Heart left ventricle (tissue), 13 donors: ENCODE measurements around the gene PAK1.

Experiments
- POLR2A ChIP-seq, 2 donors: fragments of 450-650 bp; IDR thresholded peaks; one replicate each; pipeline ENCODE4 v1.6.1; 2017; ENCODE audit warnings: antibody characterized with exemption in 2 of 2, mild to moderate bottlenecking in 2 of 2, moderate library complexity in 2 of 2
- TF ChIP-seq, protein P1 (sequence below), 12 donors: fragments of 200-600 bp; sonication (generic) in 4 of 12; IDR thresholded peaks; one replicate each; pipeline versions ENCODE4 v1.5.0 to v1.8.0; 2018 to 2022; ENCODE audit warnings: antibody characterized with exemption in 12 of 12, mild to moderate bottlenecking in 5 of 12
- donor health status: ischemic (EF 13 %, LVEDD 7.1; RV severe dilation, severe dysfunction).
- donor health status: DM: no; HTN: yes; CAD: no.
- donor health status: DM: no; HTN: no; CAD: no.
- donor health status: ischemic (EF 25% LVEDD 6.9; RV normal size, moderate dysfunction).
- donor health status: ischemic (EF 25% LVEDD 5.7; RV mildly dilated, moderate dysfunction).
- donor health status: ischemic (EF 35%, LVEDD 5.7; RV mildly dilated, moderate dysfunction).
- donor health status: nonischemic (EF 11% LVEDD 7.7; RV severe dilation, severe dysfunction).
- donor health status: DM: yes; HTN: yes; CAD: no.
- donor health status: PGD.
- donor health status: ischemic (EF 29% LVEDD 5.4; RV normal size, mild dysfunction).
- donor health status: nonischemic (EF 23%, LVEDD 6.1; RV moderate dilation, normal function).

DNA sequence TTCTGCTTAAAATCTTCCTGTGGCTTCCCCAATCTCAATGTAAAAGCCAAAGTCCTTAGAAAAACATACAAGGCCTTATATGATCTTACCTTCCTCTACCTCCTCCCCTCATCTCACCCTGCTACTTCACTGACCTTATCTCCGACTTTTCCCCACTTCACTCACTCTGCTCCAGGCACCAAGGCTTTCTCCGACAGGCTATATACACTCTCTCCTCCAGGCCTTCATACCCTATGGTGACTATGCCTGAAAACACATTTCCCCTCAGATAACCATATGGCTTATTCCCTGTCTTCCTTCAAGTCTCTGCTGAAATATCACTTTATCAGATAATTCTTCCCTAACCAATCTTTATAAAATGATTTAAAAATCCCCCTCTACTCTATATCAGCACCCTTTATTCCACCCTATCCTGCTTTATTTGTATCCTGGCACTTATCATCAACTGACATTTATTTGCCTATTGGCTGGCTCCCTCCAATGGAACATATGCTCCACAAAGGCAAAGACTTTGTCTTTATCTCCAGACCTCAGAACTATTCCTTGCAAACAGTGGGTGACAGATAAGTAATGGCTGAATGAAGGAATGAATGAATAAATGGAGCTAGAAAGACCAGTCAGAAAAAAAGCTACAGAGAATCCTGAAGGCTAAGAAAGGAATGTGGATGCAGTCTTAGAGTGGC is 52.7 kb downstream of the PAK1 start:
- TF ChIP-seq, protein P1, sequence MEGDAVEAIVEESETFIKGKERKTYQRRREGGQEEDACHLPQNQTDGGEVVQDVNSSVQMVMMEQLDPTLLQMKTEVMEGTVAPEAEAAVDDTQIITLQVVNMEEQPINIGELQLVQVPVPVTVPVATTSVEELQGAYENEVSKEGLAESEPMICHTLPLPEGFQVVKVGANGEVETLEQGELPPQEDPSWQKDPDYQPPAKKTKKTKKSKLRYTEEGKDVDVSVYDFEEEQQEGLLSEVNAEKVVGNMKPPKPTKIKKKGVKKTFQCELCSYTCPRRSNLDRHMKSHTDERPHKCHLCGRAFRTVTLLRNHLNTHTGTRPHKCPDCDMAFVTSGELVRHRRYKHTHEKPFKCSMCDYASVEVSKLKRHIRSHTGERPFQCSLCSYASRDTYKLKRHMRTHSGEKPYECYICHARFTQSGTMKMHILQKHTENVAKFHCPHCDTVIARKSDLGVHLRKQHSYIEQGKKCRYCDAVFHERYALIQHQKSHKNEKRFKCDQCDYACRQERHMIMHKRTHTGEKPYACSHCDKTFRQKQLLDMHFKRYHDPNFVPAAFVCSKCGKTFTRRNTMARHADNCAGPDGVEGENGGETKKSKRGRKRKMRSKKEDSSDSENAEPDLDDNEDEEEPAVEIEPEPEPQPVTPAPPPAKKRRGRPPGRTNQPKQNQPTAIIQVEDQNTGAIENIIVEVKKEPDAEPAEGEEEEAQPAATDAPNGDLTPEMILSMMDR (IDR thresholded peaks at IDR 0.05): no peak
- no peak for TF ChIP-seq POLR2A (IDR thresholded peaks at IDR 0.05)
